ENCODE results near the gene DNASE1L2.
"Not testable (repeated sequence)": the region's sequence is repeated elsewhere in the genome, so short reads cannot be mapped to it uniquely, and the experiment has no call there.

Gene DNASE1L2

DNA sequence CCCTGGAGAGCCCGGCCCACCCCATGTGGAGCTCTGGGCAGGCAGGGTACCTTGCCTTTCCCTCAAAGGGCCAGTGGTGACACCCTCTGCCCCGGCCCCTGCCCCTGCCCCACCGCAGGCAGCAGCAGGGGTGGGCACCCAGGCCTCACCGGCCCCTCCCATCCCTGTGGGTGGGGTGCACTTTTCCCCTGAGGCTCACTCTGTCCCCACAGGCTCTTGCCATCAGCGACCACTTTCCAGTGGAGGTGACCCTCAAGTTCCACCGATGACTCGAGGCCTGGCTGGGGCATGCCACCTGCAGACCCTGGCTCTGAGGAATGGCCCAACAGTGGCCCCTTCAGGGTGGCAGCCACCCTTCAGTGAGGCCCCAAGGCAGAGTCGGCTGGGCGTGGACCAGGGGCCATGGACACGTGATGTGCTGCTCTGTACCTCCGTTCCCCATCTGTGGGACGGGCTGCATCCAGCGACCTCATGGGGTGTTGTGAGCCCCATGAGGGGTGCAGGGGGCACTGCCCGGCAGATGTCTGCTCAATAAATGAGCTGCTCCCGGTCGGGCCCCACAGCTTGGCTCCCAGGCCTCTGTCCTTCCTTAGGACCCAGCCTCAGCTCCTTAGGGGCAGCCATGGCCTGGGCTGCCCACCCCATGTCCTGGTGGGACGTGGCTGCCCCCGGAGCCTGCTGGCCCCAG, 2.0 kb downstream of the DNASE1L2 start:
- no peak for DNase-seq

DNA sequence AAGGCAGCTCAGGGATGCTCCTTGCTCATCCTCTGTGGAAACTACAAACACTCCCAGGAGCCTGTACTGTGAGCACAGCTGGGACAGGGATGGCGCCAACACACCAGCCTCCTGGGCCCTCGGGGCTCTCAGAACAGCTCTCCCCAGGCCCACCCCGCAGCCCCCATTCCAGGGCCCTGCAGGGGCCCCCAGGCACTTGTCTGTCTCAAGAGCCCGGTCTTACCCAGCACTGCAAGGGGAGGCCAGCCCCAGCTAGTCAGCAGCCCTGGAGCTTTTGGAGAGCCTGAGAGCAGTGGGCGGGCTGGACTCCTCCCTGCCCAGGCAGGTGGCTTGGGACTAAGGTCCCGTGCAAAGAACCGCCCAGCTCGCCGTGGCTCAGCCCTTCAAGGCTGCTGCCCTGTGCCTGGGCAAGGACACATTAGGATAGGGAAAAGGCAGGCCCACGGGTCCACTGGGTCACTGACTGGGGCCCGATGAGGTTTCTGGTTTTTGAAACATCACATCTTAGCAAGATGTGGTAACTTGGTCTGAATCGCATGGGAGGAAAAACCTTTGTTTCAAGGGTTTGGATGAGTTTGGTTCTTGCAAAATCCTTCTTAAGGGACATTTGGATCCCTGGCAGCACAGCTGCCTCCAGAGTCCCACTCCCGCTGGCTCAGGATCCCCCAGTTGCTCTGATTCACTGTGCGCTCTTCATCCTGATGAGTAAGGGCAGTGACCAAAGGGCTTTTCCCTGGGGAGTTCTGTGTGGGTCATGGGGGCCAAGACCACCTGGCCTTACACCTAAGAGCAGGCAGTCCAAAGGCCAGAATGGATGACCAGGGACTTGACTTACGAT, 2.8 kb downstream of the DNASE1L2 start:
- DNase-seq, result no peak

DNA sequence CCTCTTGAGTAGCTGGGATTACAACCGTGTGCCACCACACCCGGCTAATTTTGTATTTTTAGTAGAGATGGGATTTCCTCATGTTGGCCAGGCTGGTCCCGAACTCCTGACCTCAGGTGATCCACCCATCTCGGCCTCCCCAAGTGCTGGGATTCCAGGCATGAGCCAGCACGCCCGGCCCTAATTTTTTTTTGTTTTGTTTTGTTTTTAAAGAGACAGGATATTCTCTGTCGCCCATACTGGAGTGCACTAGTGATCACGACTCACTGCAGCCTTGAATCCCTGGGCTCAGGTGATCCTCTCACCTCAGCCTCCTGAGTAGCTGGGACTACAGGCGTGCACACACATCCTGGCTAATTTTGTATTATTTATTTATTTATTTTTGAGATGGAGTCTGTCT, 4.1 kb downstream of the DNASE1L2 start:
- not testable (repeated sequence) for DNase-seq

DNA sequence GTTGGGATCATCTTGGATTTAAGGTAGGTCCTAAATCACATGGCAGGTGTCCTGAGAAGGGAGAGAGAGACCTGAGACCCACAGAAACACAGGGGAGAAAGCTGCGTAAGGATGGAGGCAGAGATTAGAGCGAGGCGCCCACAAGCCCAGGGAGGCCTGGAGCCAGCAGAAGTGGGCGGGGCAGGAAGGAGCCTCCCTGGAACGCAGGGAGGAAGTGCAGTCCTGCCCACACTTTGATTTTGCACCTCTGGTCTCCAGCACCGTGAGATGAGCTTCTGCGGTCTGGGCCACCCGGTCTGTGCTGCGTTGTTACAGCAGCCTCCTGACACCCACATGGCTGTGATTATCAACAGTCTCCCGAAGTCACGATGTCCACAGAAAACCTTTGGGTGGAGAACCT, 6.4 kb downstream of the DNASE1L2 start:
- DNase-seq, result peak in 1 of 51 donors; percentile 33

DNA sequence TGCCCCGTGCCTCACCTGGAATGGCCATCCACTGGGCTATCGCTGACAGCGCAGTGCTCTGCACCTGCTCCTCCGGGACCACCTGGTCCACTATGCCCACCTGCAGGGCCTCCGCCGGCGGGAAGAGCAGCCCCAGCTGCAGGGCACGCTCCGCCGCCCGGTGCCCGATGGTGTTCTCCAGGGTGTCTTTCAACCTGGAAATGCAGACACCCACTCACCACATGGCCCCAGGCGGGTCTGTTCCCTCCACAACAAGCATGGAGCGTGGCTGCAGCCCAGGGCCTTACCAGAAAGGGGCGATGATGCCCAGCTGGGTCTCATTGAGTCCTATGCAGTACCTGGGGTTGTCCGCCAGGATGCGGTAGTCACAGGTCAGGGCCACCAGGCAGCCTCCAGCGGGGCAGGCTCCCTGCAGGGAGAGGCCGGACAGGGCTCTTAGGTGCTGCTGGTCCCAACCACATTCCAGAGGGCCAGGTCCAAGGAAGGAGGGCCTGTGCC, 6.8 kb downstream of the DNASE1L2 start:
- no peak for DNase-seq

DNA sequence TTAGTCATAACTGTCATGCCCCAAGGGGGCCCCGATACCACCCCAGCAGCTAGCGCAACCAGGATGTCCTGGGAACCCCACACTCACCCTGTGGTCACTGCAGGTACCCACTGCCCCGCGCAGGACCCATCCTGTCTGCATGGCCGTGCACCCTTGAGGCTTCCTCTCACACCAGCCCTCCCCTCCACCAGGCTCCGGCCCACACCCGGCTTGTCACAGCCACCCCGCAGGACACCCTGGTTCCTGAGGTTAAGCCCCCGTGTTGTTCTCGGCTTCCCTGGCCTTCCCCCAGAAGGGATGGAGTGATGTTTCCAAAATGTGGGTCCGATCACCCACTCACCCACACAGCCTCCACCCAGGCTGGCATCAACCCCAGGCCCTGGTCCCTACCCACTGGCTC, 7.5 kb downstream of the DNASE1L2 start:
- no peak for DNase-seq

DNA sequence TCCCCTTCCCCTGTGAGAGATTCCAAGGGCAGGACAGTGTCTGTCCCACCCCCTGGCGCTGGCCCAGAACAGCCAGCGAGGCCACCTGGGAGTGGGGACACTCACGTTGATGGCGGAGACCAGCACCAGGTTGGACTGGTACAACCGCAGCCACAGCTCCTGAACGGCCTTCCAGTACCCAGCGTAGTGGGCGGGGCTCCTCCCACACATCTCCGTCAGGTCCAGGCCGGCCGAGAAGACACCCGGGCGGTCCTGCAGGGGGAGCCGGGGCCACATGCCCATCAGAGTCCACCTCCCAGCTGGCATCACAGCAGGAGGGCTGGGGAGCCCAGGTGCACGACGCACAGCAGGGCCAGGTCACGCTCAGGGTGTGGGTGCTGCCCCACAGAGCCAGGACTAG, 8.1 kb downstream of the DNASE1L2 start:
- DNase-seq, result no peak

DNA sequence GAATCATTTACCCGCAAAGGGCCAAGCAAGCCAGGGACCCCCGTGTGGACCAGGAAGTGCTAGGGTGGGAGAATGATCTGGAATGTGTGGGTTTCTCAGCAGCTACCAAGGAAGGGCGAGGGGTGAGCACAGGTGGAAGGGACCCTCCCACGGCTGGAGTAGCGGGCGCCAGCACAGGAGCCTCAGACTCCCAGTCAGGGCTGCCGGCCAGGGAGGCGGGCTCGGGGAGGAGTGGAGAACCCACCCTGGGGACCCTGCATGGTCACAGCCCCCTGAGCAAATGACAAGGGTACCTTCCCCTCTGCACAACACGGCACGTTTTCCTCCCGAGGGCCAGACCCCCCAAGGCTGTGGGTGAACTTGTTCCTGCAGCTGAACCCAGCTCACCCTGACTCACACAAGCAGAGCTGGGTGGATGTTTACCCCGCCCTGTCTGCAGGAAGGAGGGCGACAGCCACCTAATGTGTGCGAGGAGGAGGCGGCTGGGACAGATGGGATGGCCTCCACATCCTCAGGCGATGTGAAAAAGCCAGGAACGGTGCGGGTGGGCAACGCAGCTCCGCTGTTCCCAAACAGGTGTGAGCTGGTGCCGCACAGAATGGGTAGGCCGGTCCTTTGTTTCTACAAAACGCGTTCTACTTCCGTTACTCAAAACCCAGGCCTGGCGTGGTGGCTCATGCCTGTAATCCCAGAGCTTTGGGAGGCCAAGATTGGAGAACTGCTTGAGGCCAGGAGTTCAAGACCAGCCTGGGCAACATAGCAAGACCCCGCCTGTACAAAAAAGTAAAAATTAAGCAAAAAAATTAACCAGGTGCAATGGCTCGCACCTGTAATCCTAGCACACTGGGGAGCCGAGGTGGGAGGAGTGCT, 8.9 kb downstream of the DNASE1L2 start:
- DNase-seq, result no peak

DNA sequence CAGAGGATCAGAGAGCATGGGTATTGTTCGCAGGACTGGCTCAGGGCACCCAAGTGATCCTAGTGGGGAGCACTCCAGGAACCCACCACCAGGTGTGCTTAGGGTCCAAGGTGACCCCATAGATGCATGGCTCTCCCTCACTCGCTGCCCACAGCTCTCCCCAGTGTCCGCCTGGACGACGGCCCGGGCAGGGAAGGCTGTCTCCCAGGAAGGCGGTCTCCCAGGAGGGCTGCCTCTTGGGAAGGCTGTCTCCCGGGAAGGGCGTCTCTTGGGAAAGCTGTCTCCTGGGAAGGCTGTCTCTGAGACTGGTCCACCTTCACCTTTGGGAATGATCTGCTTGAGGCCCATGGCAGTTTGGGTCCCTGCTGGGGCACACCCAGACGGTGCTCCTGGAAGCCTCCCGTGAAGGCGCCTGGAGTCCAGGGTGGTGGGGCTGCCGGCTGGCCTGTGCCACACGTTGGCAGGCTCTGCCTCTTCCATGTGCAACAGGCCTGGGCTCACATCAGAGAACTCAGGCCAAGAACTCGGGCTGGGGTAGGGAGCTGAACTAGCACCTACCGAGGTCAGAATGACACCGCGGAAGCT, 10.1 kb downstream of the DNASE1L2 start:
- no peak for DNase-seq

DNA sequence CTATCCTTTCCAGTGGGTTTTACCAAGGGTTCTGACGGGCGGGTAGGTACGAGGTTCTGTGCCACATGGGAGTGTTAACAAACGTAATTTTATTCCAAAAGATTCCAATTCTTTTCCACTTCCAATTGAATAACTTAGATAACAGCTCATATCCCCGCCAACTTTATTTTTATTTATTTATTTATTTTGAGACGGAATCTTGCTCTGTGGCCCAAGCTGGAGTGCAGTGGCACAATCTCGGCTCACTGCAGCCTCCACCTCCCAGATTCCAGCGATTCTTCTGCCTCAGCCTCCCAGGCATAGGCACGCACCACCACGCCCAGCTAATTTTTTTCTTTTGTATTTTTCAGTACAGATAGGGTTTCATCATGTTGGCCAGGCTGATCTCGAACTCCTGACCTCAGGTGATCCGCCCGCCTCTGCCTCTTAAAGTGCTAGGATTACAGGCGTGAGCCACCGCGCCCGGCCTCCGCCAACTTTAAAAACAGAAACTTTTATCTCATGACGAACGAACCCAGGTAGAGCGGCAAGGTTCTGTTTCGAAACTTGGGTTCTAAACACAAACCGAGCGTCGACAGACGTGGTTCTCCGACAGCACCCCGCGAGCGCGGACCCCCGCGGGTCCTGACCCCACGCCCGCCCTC, 14.5 kb downstream of the DNASE1L2 start:
- peak in 1 of 51 donors; percentile 5 for DNase-seq

DNA sequence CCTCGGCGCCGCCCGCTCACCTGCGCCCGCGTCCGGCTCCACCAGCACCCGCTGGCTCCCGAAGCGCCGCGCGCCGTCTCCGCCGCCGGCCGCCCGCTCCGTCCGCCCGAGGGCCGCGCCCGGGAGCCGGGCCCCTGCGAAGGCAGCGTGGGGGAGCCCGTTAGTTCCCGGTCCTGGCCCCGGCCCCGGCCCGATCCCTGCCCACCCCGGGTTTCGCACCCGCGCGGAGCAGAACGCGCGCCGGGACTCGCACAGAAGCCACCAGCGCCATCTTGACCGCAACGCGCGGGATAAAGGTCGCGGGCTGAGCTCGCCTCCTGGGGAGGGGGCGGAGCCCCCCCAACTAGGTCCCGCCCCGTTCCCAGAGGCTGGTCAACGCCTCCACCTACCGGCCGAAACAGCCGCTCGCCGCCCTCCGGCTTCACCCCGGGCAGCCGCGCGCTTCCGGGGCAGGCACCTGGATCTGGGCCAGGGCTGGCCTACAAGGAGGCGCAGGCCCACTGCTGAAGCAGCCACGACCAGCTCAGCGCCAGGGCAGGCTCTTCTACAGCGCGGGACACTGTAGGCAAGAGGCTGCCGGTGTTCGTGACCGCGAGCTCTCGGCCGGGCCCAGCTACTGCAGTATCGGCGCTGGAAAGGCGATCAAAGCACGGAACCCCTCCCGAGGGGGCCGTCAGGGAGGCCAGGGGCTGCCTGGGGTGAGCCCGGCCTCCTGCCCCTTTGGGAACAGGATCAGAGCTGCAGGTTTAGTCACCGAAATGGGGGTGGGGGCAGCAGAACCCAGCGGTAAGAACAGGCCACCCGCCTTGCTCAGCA, 15.3 kb downstream of the DNASE1L2 start, which contains the start of gene ECI1:
ECI1 (minus strand) TSS at position 292 of the 816 bp plus-strand sequence; CDS start at position 271, 21 bp downstream.
- peak; percentile 30 to 96 (median 89) for DNase-seq

DNA sequence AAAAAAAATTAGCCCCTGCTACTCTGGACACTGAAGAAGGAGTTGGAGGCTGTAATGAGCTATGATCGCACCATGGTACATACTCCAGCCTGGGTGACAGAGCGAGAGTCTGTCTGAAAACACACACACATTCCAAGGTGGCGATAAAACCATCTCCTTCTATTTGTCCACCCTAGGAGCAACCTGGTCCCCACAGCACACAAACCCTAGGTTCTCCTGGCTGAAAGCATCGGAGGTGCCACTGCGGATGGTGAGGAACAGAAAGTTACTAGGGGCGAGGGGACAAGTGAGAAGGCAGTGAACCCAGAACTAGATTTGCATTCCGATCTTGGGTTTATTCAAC, 16.5 kb downstream of the DNASE1L2 start:
- no peak for DNase-seq

DNA sequence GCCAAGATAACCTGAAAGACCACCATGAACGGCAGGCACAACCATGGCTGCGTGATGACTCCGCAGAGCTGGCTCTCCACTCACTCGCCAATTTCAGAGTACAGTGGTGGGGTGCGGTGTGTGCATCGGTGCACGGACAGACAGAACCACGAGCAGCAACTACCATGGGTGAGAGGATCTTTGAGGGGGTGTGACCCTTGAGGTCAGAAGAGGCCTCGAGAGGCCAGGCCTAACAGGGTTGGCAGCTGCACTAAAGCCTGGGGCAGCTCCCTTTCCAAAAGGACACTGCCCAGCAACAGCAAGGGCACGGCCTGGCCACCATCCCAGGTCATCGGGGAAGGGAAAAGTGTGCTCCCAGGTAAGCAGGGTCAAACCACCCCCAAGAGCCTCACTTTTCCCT, 17.0 kb downstream of the DNASE1L2 start:
- no peak for DNase-seq

DNA sequence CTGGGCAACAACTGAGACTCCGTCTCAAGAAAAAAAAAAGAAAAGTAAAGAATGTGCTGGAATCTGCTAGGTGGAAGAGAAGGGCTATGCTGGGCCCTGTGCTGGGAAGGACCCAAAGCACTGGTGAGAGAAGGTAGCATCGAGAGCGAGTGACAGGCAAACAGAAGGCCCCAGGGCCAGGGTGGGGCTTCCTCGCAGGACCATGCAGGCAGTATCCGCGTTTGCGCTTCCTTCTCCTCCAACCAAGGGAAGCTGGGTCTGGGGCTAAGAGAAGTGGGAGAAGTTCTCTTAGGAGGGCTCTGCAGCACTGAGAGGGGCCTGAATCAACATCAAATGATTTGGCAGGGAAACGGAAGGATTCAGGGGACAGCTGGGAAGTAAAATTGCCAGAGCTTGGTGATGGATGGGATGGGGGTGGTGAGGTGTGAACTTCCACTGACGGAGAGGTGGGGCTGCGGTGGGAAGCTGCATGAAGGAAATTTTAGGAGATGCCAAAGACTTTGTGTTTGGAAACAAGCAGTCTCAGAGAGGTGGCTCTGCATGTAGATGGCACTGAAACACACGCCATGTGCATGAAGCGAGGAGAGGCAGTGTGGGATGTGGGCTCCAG, 20.4 kb downstream of the DNASE1L2 start:
- DNase-seq, result no peak

DNA sequence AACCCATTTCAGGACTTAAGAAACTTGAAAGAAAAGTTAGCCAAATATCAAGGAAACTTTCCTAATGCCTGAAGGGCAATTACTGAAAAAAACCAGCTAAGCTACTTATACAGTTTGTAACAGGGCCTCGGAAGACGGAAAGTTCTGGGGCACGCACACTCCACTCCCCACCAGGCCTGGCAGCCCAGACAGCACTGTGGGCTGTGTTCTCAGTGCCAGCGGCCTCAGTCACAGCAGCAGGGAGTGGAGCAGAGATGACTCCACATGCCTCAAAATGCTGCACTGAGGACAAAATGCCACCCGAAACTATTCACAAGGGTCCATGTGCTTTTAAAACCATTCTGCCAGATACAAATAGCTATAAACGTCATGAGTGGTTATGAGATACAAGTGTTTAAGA, 21.5 kb downstream of the DNASE1L2 start:
- DNase-seq, result no peak

DNA sequence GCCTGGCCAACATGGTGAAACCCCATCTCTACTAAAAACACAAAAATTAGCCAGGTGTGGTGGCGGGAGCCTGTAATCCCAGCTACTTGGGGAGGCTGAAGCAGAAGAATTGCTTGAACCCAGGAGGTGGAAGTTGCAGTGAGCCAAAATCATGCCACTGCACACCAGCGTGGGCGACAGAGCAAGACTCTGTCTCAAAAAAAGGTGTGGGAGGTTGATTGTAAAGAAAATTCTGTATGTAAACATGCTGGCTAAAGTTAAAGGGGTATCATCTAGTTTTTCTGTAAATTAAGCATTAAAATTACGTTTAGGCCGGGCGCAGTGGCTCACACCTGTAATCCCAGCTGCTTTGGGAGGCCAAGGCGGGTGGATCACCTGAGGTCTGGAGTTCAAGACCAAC, 22.3 kb downstream of the DNASE1L2 start:
- DNase-seq, result not testable (repeated sequence)

DNA sequence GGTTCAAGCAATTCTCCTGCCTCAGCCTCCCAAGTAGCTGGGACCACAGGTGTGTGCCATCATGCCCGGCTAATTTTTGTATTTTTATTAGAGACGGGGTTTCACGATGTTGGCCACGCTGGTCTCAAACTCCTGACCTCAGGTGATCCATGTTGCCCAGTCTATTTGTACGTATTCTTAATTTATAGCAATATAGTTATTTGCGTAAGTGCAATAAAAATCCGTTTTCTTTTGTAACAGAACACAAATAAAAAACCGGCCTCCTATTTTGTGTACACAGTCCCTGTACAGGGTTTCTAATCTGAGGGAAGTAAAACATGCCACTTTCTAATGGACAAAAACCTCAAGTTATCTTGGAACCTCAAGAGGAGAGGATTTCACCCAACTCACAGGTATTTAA, 24.0 kb downstream of the DNASE1L2 start:
- DNase-seq, result no peak

DNA sequence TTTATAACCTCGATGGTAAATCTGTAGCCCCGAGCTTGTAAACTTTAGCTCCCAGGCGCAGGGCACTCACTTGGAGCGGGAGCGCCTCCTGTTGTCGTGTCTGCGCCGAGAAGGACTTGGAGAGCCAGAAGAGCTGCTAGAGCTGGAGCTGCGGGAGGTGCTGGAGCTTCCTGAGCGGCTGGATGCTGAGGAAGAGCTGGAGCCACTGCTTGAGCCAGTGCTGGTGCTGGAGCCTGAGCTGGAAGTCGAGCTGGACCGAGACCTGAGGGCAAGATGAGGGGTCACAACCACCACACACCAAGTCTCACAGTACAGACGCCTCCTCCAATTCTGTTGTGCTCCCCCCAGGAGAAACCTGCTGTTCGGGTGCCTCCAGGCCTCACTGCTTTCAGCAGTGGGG, 26.8 kb downstream of the DNASE1L2 start:
- DNase-seq, result not testable (repeated sequence)

DNA sequence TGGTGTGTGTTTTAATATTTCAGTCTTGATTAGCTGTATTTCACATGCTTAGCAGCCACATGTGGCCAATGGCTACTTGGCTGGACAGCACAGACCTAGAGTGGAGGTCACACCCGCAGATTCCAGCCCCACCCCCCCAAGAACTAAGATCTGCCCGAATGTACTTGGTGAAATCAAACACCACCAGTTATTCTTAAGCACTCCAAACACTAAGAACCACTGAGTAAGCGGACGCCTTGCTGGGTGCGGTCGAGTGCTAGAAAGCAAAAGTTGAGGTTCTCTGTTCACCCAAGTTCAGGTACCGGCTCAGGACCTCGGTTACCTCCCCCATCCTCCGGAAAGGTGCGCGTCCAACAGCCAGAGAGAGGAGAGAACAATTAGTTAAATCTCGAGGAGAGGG, 30.6 kb downstream of the DNASE1L2 start:
- DNase-seq, result not testable (repeated sequence)
